Large intestine (tissue), 3 donors: ENCODE measurements around the gene LBHD2. TPM values are rescaled to one million over a fixed set of nuclear protein-coding genes. Genes with fewer than 3 reads are reported as not detected.

Experiments used
- DNase-seq, 2 donors: peaks; one replicate each; pipeline versions ENCODE4 v3.0.0 to v3.0.0-alpha.2; 2013
- H3K27ac ChIP-seq: one replicate; pipeline ENCODE4 v1.5.1; 2013; ENCODE audit warnings: low read length
- H3K27me3 ChIP-seq: 2 replicates; pipeline ENCODE4 v1.6.1; 2013; ENCODE audit warnings: low read length; ENCODE audit not compliant: control insufficient read depth, insufficient read depth
- H3K36me3 ChIP-seq: 2 replicates; pipeline ENCODE4 v1.6.1; 2013; ENCODE audit warnings: low read length; ENCODE audit not compliant: control insufficient read depth, insufficient read depth
- H3K4me1 ChIP-seq: one replicate; pipeline ENCODE4 v1.6.1; 2013; ENCODE audit warnings: low read length; ENCODE audit not compliant: control insufficient read depth, insufficient read depth
- H3K4me3 ChIP-seq: one replicate; pipeline ENCODE4 v1.5.1; 2013; ENCODE audit warnings: low read length
- H3K9me3 ChIP-seq: one replicate; pipeline ENCODE4 v1.6.1; 2013; ENCODE audit warnings: mild to moderate bottlenecking, low read depth, low read length, moderate library complexity; ENCODE audit not compliant: control insufficient read depth
- WGBS: methylation state at CpG from one replicate; pipeline ENCODE4 v1.1.5; 2013; ENCODE audit warnings: low lambda C conversion rate; ENCODE audit not compliant: insufficient coverage; 5-methylcytosine and 5-hydroxymethylcytosine counted together
- polyA plus RNA-seq: library from polyadenylated mRNA; unstranded; fragments of 120-200 nt; gene quantifications from one replicate; pipeline ENCODE4 v1.2.1, GENCODE V29; 2013

LBHD2 gene
- polyA plus RNA-seq, 1 donor = not detected

DNA sequence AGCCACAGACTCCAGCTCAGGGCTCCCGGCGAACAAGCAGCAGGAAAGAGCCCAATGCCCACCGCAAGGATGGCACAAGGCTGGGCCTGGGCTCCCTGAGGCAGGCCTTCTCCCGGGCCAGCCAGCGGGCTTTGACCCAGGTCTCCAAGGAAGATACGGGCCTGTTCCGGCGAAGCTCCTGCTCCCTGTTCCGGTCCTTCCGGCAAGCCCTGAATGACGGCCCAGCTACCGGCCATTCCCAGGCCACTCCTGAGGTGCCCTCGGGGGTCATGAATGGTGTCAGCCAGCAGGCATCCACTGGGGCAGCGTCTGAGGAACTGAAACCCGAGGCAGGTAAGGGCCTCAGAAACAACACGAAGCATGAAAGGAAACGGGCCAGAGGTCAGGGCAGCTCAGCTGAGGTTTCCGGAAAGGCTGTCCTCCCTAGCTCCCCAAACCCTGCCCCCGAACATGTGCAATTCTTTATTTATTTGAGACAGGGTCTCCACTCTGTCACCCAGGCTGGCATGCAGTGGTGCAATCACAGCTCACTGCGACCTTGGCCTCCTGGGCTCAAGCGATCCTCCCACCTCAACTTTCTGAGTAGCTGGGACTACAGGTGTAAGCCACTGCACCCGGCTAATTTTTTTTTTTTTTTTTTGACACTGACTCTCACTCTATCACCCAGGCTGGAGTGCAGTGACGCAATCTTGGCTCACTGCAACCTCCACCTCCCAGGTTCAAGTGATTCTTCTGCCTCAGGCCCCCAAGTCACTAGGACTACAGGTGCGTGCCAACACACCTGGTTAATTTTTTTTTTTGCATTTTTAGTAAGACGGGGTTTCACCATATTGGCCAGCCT is 16.5 kb downstream of the LBHD2 start:
- H3K4me1 ChIP-seq = peaks cover 77% of the 10 kb centered on the region
- no peak overlapping the region for H3K4me3 ChIP-seq
- peaks cover 12% of the 10 kb centered on the region for H3K9me3 ChIP-seq
- peak in 1 of 2 donors; percentile 65 for DNase-seq
- H3K36me3 ChIP-seq = peaks cover 2% of the 10 kb centered on the region
- peaks cover 32% of the 10 kb centered on the region for H3K27me3 ChIP-seq
- WGBS = no CpG with 5 or more reads among the region's 25 CpGs
- peak overlapping the region; percentile 59 for H3K27ac ChIP-seq

DNA sequence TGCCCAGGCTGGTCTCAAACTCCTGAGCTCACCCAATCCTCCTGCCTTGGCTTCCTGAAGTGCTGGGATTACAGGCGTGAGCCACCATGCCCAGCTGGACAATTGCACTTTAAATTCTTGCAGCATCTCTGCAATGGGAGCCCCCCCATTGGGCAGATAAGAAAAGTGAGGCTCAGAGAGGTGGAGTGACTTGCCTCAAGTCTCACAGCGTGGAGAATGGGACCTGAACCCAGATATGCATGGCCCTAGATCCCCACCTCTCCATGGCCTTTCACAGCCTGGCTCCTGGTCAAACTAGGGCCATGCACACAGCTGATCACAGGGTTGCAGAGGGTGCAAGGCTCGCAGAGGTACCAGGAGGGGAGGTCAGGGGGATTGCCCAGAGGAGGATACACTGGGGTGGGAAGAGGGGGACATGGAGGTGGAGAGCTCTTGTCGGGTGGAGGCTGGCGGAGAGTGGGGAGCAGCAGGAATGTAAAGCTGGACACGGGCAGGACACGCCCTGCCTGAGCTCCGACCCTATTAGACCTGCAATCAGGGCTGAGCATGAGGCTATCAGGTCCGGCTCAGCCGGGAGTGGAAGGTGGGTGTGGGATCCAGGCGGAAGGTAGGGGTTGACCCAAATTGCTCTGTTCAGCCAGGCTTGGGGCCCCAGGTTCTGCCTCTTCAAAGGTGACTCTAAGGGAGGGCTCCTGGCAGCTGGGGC is 17.4 kb downstream of the LBHD2 start:
- DNase-seq = peak in 1 of 2 donors; percentile 64
- no CpG with 5 or more reads among the region's 11 CpGs for WGBS
- H3K27ac ChIP-seq = no peak overlapping the region
- peaks cover 32% of the 10 kb centered on the region for H3K27me3 ChIP-seq
- peaks cover 2% of the 10 kb centered on the region for H3K36me3 ChIP-seq
- H3K9me3 ChIP-seq = peaks cover 12% of the 10 kb centered on the region
- no peak overlapping the region for H3K4me3 ChIP-seq
- peaks cover 76% of the 10 kb centered on the region for H3K4me1 ChIP-seq

DNA sequence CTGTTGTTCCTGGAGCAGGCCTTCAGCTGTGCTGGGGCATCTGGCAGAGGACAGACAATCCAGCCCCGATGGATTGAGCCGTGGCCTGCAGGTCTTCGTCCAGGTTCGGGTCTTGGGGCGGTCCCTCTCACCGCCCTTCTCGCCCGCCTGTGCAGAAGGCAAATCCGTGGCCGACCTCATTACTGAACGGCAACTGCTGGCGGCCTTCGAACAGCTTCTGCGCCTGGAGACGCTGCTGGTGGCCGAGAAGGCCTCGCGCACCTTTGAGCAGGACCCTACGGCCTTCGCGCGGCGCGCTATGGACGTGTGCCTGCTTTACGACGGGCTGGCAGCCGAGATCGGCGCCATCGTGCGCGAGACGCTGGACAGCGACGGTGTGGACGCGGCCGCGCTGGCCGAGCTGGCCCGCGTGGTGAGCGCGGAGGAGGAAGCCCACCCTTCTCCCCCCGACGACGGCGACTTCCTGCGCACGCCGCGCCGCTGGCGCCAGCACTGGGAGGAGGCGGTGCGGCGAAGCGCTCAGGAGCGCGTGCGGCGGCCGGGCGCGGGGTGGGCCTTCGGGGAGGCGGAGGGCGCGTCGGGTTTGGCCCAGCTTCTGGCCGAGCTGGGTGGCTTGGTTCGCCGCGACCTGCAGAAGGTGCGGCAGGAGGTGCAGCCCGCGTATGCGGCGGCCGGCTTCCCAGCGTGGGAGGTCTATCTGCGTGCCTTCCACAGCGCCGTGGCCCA is 18.1 kb downstream of the LBHD2 start:
- WGBS = no CpG with 5 or more reads among the region's 85 CpGs
- no peak for DNase-seq
- Histone ChIP-seq H3K9me3 (peaks cover 12% of the 10 kb centered on the region), H3K27me3 (peaks cover 32% of the 10 kb centered on the region), H3K36me3 (peaks cover 2% of the 10 kb centered on the region), H3K4me1 (peaks cover 72% of the 10 kb centered on the region), H3K4me3 (no peak overlapping the region), H3K27ac (no peak overlapping the region)

DNA sequence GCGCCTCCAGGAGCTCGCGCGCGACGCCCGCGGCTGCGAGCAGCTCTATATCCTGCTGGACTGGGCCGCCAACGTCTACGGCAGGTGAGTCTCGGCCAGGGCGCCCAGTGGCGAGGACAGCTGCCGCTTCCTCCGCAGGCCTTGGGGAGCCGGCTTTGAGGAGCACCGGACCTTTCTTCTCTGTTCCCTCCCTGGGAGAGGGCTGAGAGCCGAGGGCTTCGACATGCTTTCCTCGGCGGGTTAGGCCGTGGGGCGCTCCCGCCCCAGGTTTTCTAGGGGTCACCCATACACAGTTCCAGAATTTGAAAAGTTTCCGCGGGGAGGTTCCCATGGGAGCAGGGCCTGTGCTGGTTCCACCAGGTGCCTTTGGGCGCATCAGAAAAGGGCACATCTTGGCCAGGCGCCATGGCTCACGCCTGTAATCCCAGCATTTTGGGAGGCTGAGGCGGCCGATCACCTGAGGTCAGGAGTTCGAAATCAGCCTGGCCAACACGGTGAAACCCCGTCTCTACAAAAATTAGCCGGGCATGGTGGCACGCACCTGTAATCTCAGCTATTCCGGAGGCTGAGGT is 18.8 kb downstream of the LBHD2 start:
- Histone ChIP-seq H3K4me1 (peaks cover 66% of the 10 kb centered on the region), H3K27me3 (peaks cover 32% of the 10 kb centered on the region)
- DNase-seq = no peak

DNA sequence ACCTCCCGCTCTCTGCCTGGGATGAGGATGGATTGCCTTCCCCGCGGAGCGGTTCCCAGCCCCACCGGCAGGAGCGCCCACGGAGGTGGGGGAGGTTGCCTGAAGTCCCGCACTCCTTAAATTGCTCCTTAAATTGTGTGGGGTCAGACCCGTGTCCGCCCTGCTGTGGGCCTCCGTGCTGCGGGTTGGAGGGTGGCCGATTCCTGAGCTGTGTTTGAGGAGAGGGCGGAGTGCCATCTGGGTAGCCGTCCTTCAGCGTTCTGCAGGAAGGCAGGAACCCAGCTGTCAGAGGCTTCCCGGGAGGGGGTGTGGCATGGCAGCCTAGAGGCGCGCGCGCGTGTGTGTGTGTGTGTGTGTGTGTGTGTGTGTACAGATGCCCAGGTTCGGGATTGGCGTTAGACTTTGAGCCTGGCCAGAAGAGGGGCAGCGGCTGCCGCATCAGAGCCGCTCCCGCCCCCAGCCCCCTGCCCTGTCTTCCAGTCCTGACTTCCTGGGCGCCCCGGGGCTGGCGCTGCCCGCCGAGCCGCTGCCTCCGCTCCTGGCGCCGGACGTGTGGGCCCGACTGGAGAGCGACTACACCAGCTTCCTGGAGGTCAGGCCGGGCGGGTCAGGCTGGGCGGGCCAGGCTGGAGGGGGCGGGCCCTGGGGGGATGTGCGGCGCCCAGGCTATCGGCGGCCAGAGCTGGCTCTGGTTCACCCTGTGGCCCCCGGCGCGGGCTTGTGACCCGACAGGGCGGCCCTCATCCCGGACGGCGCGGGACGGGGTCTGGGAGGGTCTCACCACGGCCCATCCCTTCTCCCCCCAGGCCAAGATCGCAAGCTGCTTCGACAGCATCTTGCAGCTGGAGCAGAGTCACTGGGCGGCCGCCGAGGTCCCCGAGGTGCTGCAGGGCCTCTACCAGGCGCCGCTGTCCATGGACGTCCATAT is 19.7 kb downstream of the LBHD2 start:
- peak overlapping the region; percentile 28 for H3K4me3 ChIP-seq
- peaks cover 5% of the 10 kb centered on the region for H3K36me3 ChIP-seq
- H3K9me3 ChIP-seq = peaks cover 10% of the 10 kb centered on the region
- H3K27me3 ChIP-seq = peaks cover 32% of the 10 kb centered on the region
- no peak overlapping the region for H3K27ac ChIP-seq
- DNase-seq = peak in 1 of 2 donors; percentile 87
- no CpG with 5 or more reads among the region's 68 CpGs for WGBS
- H3K4me1 ChIP-seq = peaks cover 59% of the 10 kb centered on the region

More for the DNA sequence above, 18.8 kb downstream of the LBHD2 start:
- H3K4me3 ChIP-seq = no peak overlapping the region
- no CpG with 5 or more reads among the region's 39 CpGs for WGBS
- peaks cover 12% of the 10 kb centered on the region for H3K9me3 ChIP-seq
- no peak overlapping the region for H3K27ac ChIP-seq
- peaks cover 2% of the 10 kb centered on the region for H3K36me3 ChIP-seq

DNA sequence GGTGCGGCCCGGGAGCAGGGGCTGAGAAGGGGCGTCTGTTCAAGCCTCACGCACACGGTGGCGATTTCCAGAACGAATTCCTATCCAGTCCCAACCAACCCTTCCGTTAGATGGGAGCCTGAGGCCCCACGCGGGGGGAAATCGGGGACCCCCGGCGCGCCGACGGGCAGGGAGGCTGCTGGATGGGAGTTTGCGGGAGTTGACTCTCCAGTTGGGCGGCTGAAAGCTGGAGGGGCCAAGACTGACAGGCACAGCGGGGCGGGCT is 20.3 kb downstream of the LBHD2 start:
- peaks cover 53% of the 10 kb centered on the region for H3K4me1 ChIP-seq
- no CpG with 5 or more reads among the region's 20 CpGs for WGBS
- DNase-seq = no peak
- peaks cover 5% of the 10 kb centered on the region for H3K36me3 ChIP-seq
- peaks cover 10% of the 10 kb centered on the region for H3K9me3 ChIP-seq
- H3K4me3 ChIP-seq = peak overlapping the region; percentile 4
- peaks cover 32% of the 10 kb centered on the region for H3K27me3 ChIP-seq
- H3K27ac ChIP-seq = no peak overlapping the region

DNA sequence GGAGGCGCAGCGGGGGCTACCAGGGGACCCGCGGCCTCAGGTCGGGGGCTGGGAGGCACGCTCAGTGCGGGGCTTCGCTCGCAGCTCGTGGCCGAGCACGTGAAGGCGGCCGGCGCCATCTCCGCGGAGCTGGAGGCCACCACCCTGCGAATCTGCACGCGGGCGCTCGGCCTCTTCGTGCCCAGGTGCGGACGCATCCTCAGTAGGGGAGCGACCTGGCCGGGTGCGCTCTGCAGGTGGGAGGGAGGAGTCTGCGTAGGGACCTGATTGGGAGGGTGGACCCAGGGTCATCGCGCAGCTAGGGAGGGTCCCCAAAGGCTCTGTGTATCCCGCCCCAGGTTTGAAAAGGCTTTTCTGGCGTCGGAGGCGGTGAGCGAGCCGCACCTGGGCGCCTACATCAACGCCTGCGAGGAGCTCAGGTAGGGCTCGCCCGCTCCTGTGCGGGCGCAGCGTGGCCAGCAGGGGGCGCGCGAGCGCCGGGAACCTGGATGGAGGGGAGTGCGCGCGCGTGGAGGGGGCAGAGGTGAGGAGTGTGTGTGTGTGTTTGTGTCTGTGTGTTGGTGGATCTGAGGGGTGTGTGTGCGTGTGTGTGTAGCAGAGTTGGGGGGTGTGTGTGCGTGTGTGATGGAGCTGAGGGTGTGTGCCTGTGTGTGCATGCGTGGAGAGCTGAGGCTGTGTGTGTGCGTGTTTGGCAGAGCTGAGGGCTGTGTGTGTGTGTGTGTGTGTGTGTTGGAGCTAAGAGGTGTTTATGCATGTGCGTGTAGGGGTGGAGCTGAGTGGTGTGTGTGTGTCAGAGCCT is 20.8 kb downstream of the LBHD2 start:
- H3K4me1 ChIP-seq = peaks cover 48% of the 10 kb centered on the region
- peak overlapping the region; percentile 32 for H3K4me3 ChIP-seq

DNA sequence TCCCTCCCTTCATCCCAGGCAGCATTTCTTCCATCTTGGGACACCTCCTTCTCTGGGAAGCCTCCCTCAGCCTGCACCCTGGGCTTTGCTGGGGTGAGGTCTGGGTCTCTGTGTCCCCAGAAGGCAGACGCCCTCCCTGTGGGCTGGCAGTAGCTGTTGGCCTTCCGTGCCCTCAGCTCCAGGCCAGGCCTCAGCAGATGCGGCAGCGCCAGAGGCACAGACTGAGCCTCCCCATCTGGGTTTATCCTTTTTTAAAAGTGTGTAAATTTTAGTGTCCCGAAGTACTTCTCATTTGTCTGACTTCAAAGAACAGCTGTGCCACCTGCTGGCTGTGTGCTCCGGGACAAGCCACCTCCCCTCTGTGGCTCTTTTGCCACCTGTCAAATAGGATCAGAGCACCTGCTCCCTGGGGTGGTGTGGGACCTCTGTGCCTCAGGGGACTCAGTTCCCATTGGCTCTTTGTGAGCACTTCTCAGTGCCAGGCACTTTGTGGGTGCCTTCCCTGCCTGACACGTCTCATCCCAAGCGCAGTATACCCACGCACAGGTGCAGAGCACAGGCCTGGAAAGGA is 21.7 kb downstream of the LBHD2 start:
- Histone ChIP-seq H3K4me1 (peaks cover 43% of the 10 kb centered on the region), H3K36me3 (peaks cover 5% of the 10 kb centered on the region), H3K4me3 (no peak overlapping the region), H3K9me3 (peaks cover 10% of the 10 kb centered on the region), H3K27ac (no peak overlapping the region), H3K27me3 (peaks cover 32% of the 10 kb centered on the region)
- DNase-seq = no peak
- 80% methylated on average over 1 of the region's 9 CpGs for WGBS

More for the DNA sequence above, 20.8 kb downstream of the LBHD2 start:
- WGBS = no CpG with 5 or more reads among the region's 59 CpGs
- DNase-seq = peak; percentile 70 to 76
- H3K27ac ChIP-seq = no peak overlapping the region
- H3K36me3 ChIP-seq = peaks cover 5% of the 10 kb centered on the region
- H3K27me3 ChIP-seq = peaks cover 32% of the 10 kb centered on the region
- peaks cover 10% of the 10 kb centered on the region for H3K9me3 ChIP-seq

DNA sequence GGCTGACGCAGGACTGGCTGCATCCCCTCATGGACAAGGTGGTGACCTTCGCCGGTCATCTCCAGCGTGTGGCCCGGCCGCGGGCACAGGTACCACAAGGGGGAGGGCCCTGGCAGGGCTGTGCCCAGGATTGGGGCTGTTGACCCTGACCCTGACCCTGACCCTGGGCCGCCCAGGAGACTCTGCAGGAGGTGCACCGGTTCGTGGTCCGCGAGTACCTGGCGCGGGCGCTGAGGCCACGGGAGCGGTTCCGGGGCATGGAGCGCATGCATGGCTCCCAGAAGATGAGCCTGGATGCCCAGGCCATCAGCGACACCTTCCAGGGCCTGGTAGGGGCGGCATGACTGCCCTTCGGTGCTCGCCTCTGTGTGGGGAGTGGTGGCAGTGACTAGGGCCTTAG is 23.4 kb downstream of the LBHD2 start:
- no CpG with 5 or more reads among the region's 23 CpGs for WGBS
- Histone ChIP-seq H3K9me3 (peaks cover 10% of the 10 kb centered on the region), H3K4me3 (no peak overlapping the region), H3K27me3 (peaks cover 25% of the 10 kb centered on the region), H3K36me3 (peaks cover 5% of the 10 kb centered on the region), H3K27ac (no peak overlapping the region), H3K4me1 (peaks cover 36% of the 10 kb centered on the region)
- DNase-seq = no peak
